IMR-90 (cell line): ENCODE data around the gene AUTS2. TPM values are rescaled to one million over a fixed set of nuclear protein-coding genes. Genes with fewer than 3 reads are reported as not detected.

Experiments
- ATAC-seq: fragments of 200-7000 bp; cut with Tn5 transposase; 2 replicates; pipeline ENCODE4 v1.9.1; 2020; ENCODE audit warnings: low read depth, mild to moderate bottlenecking, moderate library complexity
- BruUV-seq: library from RNA; stranded (reverse); fragments of 400-500 nt; replicated peaks from 2 replicates; lab custom pipeline; 2021; lab: Mats Ljungman, UMichigan
- CTCF ChIA-PET: fragments of 300-600 bp; formaldehyde crosslinking; extraction: SDS; loops from one replicate; lab custom pipeline; 2021; ENCODE audit warnings: antibody characterized with exemption; lab: Yijun Ruan, JAX
- POLR2A ChIA-PET: fragments of 300-600 bp; sonication (Branson Sonifier 250); formaldehyde crosslinking; loops from one replicate; lab custom pipeline; 2022; ENCODE audit warnings: antibody characterized with exemption; ENCODE audit not compliant: unreplicated experiment; lab: Charles Lee
- DNase-seq: peaks from one replicate; pipeline ENCODE4 v3.0.0; 2013
- H2AFZ ChIP-seq: replicated peaks from 2 replicates; pipeline ENCODE3; 2013; ENCODE audit warnings: low read length, mild to moderate bottlenecking; ENCODE audit not compliant: poor library complexity
- H2AK5ac ChIP-seq: 2 replicates; pipeline ENCODE4 v1.6.1; 2013; ENCODE audit warnings: low read depth, low read length, inconsistent platforms
- H2AK9ac ChIP-seq: replicated peaks from 2 replicates; pipeline ENCODE3; 2013; ENCODE audit warnings: mild to moderate bottlenecking, low read depth, low read length, moderate library complexity; ENCODE audit not compliant: poor library complexity
- H2BK120ac ChIP-seq: 2 replicates; pipeline ENCODE4 v1.6.1; 2013; ENCODE audit warnings: low read depth, low read length, inconsistent platforms
- H2BK15ac ChIP-seq: 3 replicates; pipeline ENCODE4 v1.6.1; 2013; ENCODE audit warnings: low read depth, low read length, inconsistent platforms
- H2BK20ac ChIP-seq: 2 replicates; pipeline ENCODE4 v1.6.1; 2013; ENCODE audit warnings: low read depth, mild to moderate bottlenecking, inconsistent platforms, low read length, moderate library complexity
- H2BK5ac ChIP-seq: 2 replicates; pipeline ENCODE4 v1.6.1; 2013; ENCODE audit warnings: mild to moderate bottlenecking, low read depth, low read length, inconsistent platforms; ENCODE audit not compliant: poor library complexity, severe bottlenecking
- H3K14ac ChIP-seq: replicated peaks from 2 replicates; pipeline ENCODE4 v1.6.1; 2013; ENCODE audit warnings: low read depth, low read length, inconsistent platforms
- H3K18ac ChIP-seq: 2 replicates; pipeline ENCODE4 v1.6.1; 2013; ENCODE audit warnings: low read depth, low read length, control low read depth
- H3K23ac ChIP-seq: 2 replicates; pipeline ENCODE4 v1.6.1; 2013; ENCODE audit warnings: low read depth, low read length, inconsistent platforms
- H3K27ac ChIP-seq: 2 replicates; pipeline ENCODE4 v1.5.1; 2013; ENCODE audit warnings: mild to moderate bottlenecking, control low read depth, low read length; ENCODE audit not compliant: insufficient read depth
- H3K27me3 ChIP-seq: 2 replicates; pipeline ENCODE4 v1.6.1; 2013; ENCODE audit warnings: low read length; ENCODE audit not compliant: control insufficient read depth, insufficient read depth
- H3K36me3 ChIP-seq: 2 replicates; pipeline ENCODE4 v1.6.1; 2013; ENCODE audit warnings: low read length, mixed read lengths; ENCODE audit not compliant: control insufficient read depth, insufficient read depth
- H3K4ac ChIP-seq: 2 replicates; pipeline ENCODE4 v1.6.1; 2013; ENCODE audit warnings: low read depth, low read length, inconsistent platforms
- H3K4me1 ChIP-seq: 2 replicates; pipeline ENCODE4 v1.6.1; 2013; ENCODE audit warnings: low read length, mixed read lengths; ENCODE audit not compliant: control insufficient read depth, insufficient read depth
- H3K4me2 ChIP-seq: 2 replicates; pipeline ENCODE4 v1.6.1; 2013; ENCODE audit warnings: low read depth, mild to moderate bottlenecking, control low read depth, low read length, moderate library complexity
- H3K4me3 ChIP-seq: 2 replicates; pipeline ENCODE4 v1.5.1; 2013; ENCODE audit warnings: low read depth, mild to moderate bottlenecking, control low read depth, low read length, moderate library complexity; ENCODE audit not compliant: insufficient read depth
- H3K56ac ChIP-seq: 2 replicates; pipeline ENCODE4 v1.6.1; 2013; ENCODE audit warnings: low read length, inconsistent platforms; ENCODE audit not compliant: insufficient read depth; ENCODE audit errors: extremely low read depth
- H3K79me1 ChIP-seq, 2 experiments: 2 replicates each; pipeline ENCODE4 v1.6.1; 2013; ENCODE audit warnings: low read length in 2 of 2, inconsistent platforms in 1 of 2, low read depth in 1 of 2
- H3K9ac ChIP-seq: 2 replicates; pipeline ENCODE4 v1.6.1; 2013; ENCODE audit warnings: low read depth, low read length, control low read depth
- H3K9me1 ChIP-seq: 2 replicates; pipeline ENCODE4 v1.6.1; 2013; ENCODE audit warnings: low read length, inconsistent platforms; ENCODE audit not compliant: insufficient read depth
- H3K9me3 ChIP-seq: 2 replicates; pipeline ENCODE4 v1.6.1; 2013; ENCODE audit warnings: low read length; ENCODE audit not compliant: control insufficient read depth, insufficient read depth
- H4K20me1 ChIP-seq: 2 replicates; pipeline ENCODE4 v1.6.1; 2013; ENCODE audit warnings: low read length, inconsistent platforms; ENCODE audit not compliant: insufficient read depth
- H4K5ac ChIP-seq: 2 replicates; pipeline ENCODE4 v1.6.1; 2013; ENCODE audit warnings: mild to moderate bottlenecking, low read depth, low read length, control low read depth
- H4K8ac ChIP-seq, 2 experiments: 2 replicates each; pipeline ENCODE4 v1.6.1; 2013; ENCODE audit warnings: low read depth in 2 of 2, low read length in 2 of 2, control low read depth in 1 of 2, inconsistent platforms in 1 of 2
- H4K91ac ChIP-seq: 2 replicates; pipeline ENCODE4 v1.6.1; 2013; ENCODE audit warnings: low read depth, low read length, inconsistent platforms; ENCODE audit not compliant: insufficient read depth
- CEBPB ChIP-seq: IDR thresholded peaks from 2 replicates; pipeline ENCODE4 v1.6.1; 2012; ENCODE audit warnings: low read depth, low read length, improper control_type of control experiment
- CHD1 ChIP-seq: IDR thresholded peaks from 2 replicates; pipeline ENCODE4 v1.6.1; 2012; ENCODE audit warnings: low read depth, low read length, improper control_type of control experiment
- POLR2A ChIP-seq: IDR thresholded peaks from 2 replicates; pipeline ENCODE4 v1.6.1; 2012; ENCODE audit warnings: mild to moderate bottlenecking, low read depth, low read length
- RFX5 ChIP-seq: IDR thresholded peaks from 2 replicates; pipeline ENCODE4 v1.8.0; 2012; ENCODE audit warnings: low read depth, mild to moderate bottlenecking, low read length, moderate library complexity
- USF2 ChIP-seq: fragments of 150-350 bp; IDR thresholded peaks from 2 replicates; pipeline ENCODE4 v1.6.1; 2017; ENCODE audit warnings: mild to moderate bottlenecking, antibody characterized with exemption, low read length, low read depth
- WGBS, 2 experiments: methylation state at CpG; one replicate each; pipeline versions ENCODE4 v1.1.5 to v1.1.7; 2013; ENCODE audit warnings: missing lambda C conversion rate in 2 of 2; ENCODE audit not compliant: insufficient read length in 1 of 2; ENCODE audit errors: extremely low coverage in 2 of 2; 5-methylcytosine and 5-hydroxymethylcytosine counted together
- dilution Hi-C: fragments of 300-500 bp; cut with HindIII; formaldehyde crosslinking; loops from one replicate; pipeline ENCODE4 v1.14.3; 2018; ENCODE audit warnings: low sequenced_read_pairs; ENCODE audit not compliant: unreplicated experiment
- in situ Hi-C: fragments of 300-500 bp; cut with MboI; formaldehyde crosslinking; loops from 3 replicates; pipeline ENCODE4 v1.14.3; 2019; ENCODE audit warnings: low sequenced_read_pairs, inconsistent platforms, mixed read lengths
- intact Hi-C: fragments of 100-400 bp; cut with micrococcal nuclease; formaldehyde crosslinking; loops from 2 replicates; pipeline ENCODE4 v1.10.0; 2022
- polyA plus RNA-seq, 3 experiments: library from polyadenylated mRNA; depleted of rRNA; stranded (reverse); fragments of >200 nt; gene quantifications; 2 replicates each; pipeline ENCODE4 v1.2.3, GENCODE V29; 2012; ENCODE audit warnings: low replicate concordance in 1 of 3
- total RNA-seq: library from RNA; depleted of rRNA; stranded (reverse); fragments of >200 nt; gene quantifications from 2 replicates; pipeline ENCODE4 v1.2.3, GENCODE V29; 2012

Gene AUTS2
- total and polyA plus RNA-seq, 2 of the 4 experiments (the other 2 are of a cell fraction), result 0.90 to 3.0 TPM

DNA sequence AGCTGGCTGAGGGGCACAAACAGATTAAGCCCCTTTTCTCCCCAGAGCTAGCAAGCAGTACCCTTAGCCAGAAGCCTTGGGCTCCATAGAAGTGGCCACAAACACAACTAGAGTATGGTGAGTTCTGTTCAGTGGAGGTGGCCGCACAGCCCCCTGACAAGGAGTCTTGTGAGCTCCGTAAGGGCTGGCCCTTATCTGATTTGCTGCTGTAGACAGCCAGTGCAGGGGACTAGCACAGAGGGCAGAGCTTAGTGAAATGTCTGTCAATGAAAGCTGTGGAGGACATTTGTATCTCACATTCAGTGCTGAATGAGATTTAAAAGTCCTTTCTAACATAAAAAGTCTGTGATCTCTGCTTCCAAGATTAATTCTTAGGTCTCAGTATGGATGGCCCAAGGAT, 137.3 kb downstream of the AUTS2 start:
- no peak overlapping the region for H2AFZ ChIP-seq
- H3K9me3 ChIP-seq, result no peaks in the 10 kb centered on the region
- H4K8ac ChIP-seq, result no peak overlapping the region
- H3K4me2 ChIP-seq, result no peak overlapping the region
- H2BK15ac ChIP-seq, result no peak overlapping the region
- no peak overlapping the region for H3K23ac ChIP-seq
- H3K27me3 ChIP-seq, result no peaks in the 10 kb centered on the region
- in situ Hi-C loops, result no loop called here
- no peak overlapping the region for H3K56ac ChIP-seq
- H3K18ac ChIP-seq, result no peak overlapping the region
- no peaks in the 10 kb centered on the region for H3K4me1 ChIP-seq
- H3K36me3 ChIP-seq, result no peaks in the 10 kb centered on the region
- H2BK120ac ChIP-seq, result no peak overlapping the region
- dilution Hi-C loops, result no loop called here
- no peak overlapping the region for H4K5ac ChIP-seq
- H3K9me1 ChIP-seq, result no peaks in the 10 kb centered on the region
- no peak overlapping the region for H3K9ac ChIP-seq
- DNase-seq (no peak), ATAC-seq (no peak)
- intact Hi-C loops, result no loop called here
- CTCF ChIA-PET, result no interaction called here
- H3K27ac ChIP-seq, result no peak overlapping the region
- no peak overlapping the region for H4K91ac ChIP-seq
- no peak overlapping the region for H2AK5ac ChIP-seq
- H3K14ac ChIP-seq, result no peak overlapping the region
- POLR2A ChIA-PET, result no interaction called here
- H3K4ac ChIP-seq, result no peak overlapping the region
- H2BK20ac ChIP-seq, result no peak overlapping the region
- WGBS, 2 experiments, result no CpG with 5 or more reads among the region's 2 CpGs
- H4K20me1 ChIP-seq, result no peaks in the 10 kb centered on the region
- H2BK5ac ChIP-seq, result no peak overlapping the region
- TF ChIP-seq RFX5 (no peak), CHD1 (no peak), CEBPB (no peak), USF2 (no peak), POLR2A (no peak)
- no peak overlapping the region for H2AK9ac ChIP-seq
- no peaks in the 10 kb centered on the region for H3K79me1 ChIP-seq
- H3K4me3 ChIP-seq, result no peak overlapping the region
- no TSS peak for BruUV-seq
